ENCODE data around the gene PLA2G15.

Gene PLA2G15

GRCh38 chr16:68246121-68246520 lies 948 bp downstream of the PLA2G15 start:
- Histone ChIP-seq H3K4me3 (ENCODE audit: low read length) (peak overlapping the region; percentile 83), H3K9me3 (ENCODE audit: insufficient read depth, low read depth, low read length) (no peaks in the 10 kb centered on the region), H3K27me3 (ENCODE audit: insufficient read depth, low read length) (peaks cover 22% of the 10 kb centered on the region), H3K9ac (ENCODE audit: low read depth, low read length) (peak overlapping the region; percentile 76; the same call in 1 of the 2 replicates), H3K36me3 (ENCODE audit: insufficient read depth, low read depth, low read length) (no peaks in the 10 kb centered on the region), H3K4me1 (ENCODE audit: insufficient read depth, low read length) (peaks cover 4% of the 10 kb centered on the region; the same call in 1 of the 2 replicates), H3K27ac (ENCODE audit: low read length) (no peak overlapping the region)

DNA sequence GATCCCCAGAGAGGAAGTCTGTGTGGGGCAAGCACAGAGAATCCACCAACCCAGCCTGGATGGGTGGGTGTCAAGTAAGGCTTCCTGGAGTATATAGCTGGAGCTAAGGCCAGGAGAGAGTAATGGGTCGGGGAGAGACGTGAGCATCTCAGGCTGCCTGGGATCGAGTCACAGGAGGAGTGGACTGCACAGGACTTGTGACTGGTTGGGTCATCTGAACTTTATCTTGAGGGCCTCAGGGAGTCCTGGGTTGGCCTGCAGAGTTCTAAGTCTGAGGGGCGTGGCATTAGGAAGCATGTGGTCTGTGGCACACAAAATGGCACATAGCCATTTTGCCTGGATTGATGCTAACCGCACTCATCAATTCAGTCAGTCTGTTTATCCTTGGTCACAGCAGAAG lies 1.5 kb downstream of the PLA2G15 start:
- no peak overlapping the region for H3K4me3 ChIP-seq (ENCODE audit: low read length)
- H3K9ac ChIP-seq (ENCODE audit: low read depth, low read length): no peak overlapping the region
- H3K27ac ChIP-seq (ENCODE audit: low read length): no peak overlapping the region
- H3K4me1 ChIP-seq (ENCODE audit: insufficient read depth, low read length): peaks cover 4% of the 10 kb centered on the region; the same call in 1 of the 2 replicates
- H3K27me3 ChIP-seq (ENCODE audit: insufficient read depth, low read length): peaks cover 22% of the 10 kb centered on the region
- H3K9me3 ChIP-seq (ENCODE audit: insufficient read depth, low read depth, low read length): no peaks in the 10 kb centered on the region
- H3K36me3 ChIP-seq (ENCODE audit: insufficient read depth, low read depth, low read length): no peaks in the 10 kb centered on the region

DNA sequence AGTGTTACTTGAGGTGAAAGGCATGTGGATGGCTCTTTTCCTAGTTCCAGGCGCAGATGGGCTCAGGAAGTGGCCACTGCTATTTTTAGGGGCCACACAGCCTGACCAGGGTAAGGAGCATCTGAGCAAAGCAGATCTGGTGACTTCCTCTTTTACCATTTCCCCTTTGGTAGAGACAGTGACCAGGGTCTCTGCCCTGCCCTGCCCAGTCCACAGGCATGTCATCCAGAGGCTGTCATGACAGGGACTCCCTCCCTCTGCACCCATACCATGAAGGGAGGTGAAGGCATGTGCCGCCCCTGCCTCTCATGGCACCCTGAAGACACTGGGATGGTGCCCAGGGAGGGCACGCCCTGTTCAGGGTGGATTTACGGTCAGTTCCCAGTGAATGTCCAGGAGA lies 2.2 kb downstream of the PLA2G15 start:
- Histone ChIP-seq H3K27ac (ENCODE audit: low read length) (no peak overlapping the region), H3K9me3 (ENCODE audit: insufficient read depth, low read depth, low read length) (no peaks in the 10 kb centered on the region), H3K4me3 (ENCODE audit: low read length) (no peak overlapping the region), H3K27me3 (ENCODE audit: insufficient read depth, low read length) (peaks cover 22% of the 10 kb centered on the region), H3K36me3 (ENCODE audit: insufficient read depth, low read depth, low read length) (no peaks in the 10 kb centered on the region), H3K9ac (ENCODE audit: low read depth, low read length) (no peak overlapping the region), H3K4me1 (ENCODE audit: insufficient read depth, low read length) (peaks cover 4% of the 10 kb centered on the region; the same call in 1 of the 2 replicates)

- H3K27me3 ChIP-seq (ENCODE audit: insufficient read depth, low read length): peaks cover 22% of the 10 kb centered on the region
- no peaks in the 10 kb centered on the region for H3K9me3 ChIP-seq (ENCODE audit: insufficient read depth, low read depth, low read length)
- H3K36me3 ChIP-seq (ENCODE audit: insufficient read depth, low read depth, low read length): no peaks in the 10 kb centered on the region
- H3K4me3 ChIP-seq (ENCODE audit: low read length): no peak overlapping the region
- peaks cover 4% of the 10 kb centered on the region; the same call in 1 of the 2 replicates for H3K4me1 ChIP-seq (ENCODE audit: insufficient read depth, low read length)
- no peak overlapping the region for H3K27ac ChIP-seq (ENCODE audit: low read length)
- H3K9ac ChIP-seq (ENCODE audit: low read depth, low read length): no peak overlapping the region
These were observed 2.8 kb downstream of the PLA2G15 start for GRCh38 chr16:68247932-68248331.

GRCh38 chr16:68249371-68249770 lies 4.2 kb downstream of the PLA2G15 start:
- no peak overlapping the region for H3K9ac ChIP-seq (ENCODE audit: low read depth, low read length)
- H3K27me3 ChIP-seq (ENCODE audit: insufficient read depth, low read length): peaks cover 17% of the 10 kb centered on the region
- peaks cover 4% of the 10 kb centered on the region; the same call in 1 of the 2 replicates for H3K4me1 ChIP-seq (ENCODE audit: insufficient read depth, low read length)
- no peaks in the 10 kb centered on the region for H3K9me3 ChIP-seq (ENCODE audit: insufficient read depth, low read depth, low read length)
- no peaks in the 10 kb centered on the region for H3K36me3 ChIP-seq (ENCODE audit: insufficient read depth, low read depth, low read length)
- H3K4me3 ChIP-seq (ENCODE audit: low read length): no peak overlapping the region
- H3K27ac ChIP-seq (ENCODE audit: low read length): no peak overlapping the region

DNA sequence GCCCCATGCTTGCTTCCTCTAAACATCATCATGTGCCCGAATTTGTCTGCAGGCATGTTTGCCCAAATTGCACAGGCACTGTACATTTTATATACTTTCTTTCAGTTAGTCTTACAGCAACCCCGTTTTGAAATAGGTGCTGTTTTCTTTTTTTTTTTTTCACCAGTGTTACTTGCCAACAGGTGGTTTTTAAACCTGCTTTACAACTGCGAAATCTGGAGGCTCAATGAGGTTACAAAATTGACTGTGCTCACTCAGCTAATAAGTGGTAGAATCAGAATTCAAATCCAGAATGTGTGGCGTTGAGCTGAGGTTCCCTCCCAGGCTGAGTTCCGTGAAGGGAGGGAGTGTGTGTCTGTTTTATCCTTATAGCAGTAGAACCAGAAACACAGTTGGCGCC lies 5.8 kb downstream of the PLA2G15 start:
- H3K27ac ChIP-seq (ENCODE audit: low read length): no peak overlapping the region
- no peak overlapping the region for H3K4me3 ChIP-seq (ENCODE audit: low read length)
- no peaks in the 10 kb centered on the region for H3K36me3 ChIP-seq (ENCODE audit: insufficient read depth, low read depth, low read length)
- no peaks in the 10 kb centered on the region for H3K9me3 ChIP-seq (ENCODE audit: insufficient read depth, low read depth, low read length)
- no peak overlapping the region for H3K9ac ChIP-seq (ENCODE audit: low read depth, low read length)
- peaks cover under 1% of the 10 kb centered on the region; the same call in 1 of the 2 replicates for H3K4me1 ChIP-seq (ENCODE audit: insufficient read depth, low read length)
- peaks cover 7% of the 10 kb centered on the region for H3K27me3 ChIP-seq (ENCODE audit: insufficient read depth, low read length)

GRCh38 chr16:68251832-68252231 lies 6.7 kb downstream of the PLA2G15 start:
- Histone ChIP-seq H3K27ac (ENCODE audit: low read length) (no peak overlapping the region), H3K4me3 (ENCODE audit: low read length) (no peak overlapping the region), H3K4me1 (ENCODE audit: insufficient read depth, low read length) (no peaks in the 10 kb centered on the region), H3K36me3 (ENCODE audit: insufficient read depth, low read depth, low read length) (no peaks in the 10 kb centered on the region), H3K27me3 (ENCODE audit: insufficient read depth, low read length) (no peaks in the 10 kb centered on the region), H3K9me3 (ENCODE audit: insufficient read depth, low read depth, low read length) (no peaks in the 10 kb centered on the region), H3K9ac (ENCODE audit: low read depth, low read length) (no peak overlapping the region)

GRCh38 chr16:68252383-68252782 lies 7.2 kb downstream of the PLA2G15 start:
- Histone ChIP-seq H3K27me3 (ENCODE audit: insufficient read depth, low read length) (no peaks in the 10 kb centered on the region), H3K4me1 (ENCODE audit: insufficient read depth, low read length) (no peaks in the 10 kb centered on the region), H3K9me3 (ENCODE audit: insufficient read depth, low read depth, low read length) (no peaks in the 10 kb centered on the region), H3K27ac (ENCODE audit: low read length) (no peak overlapping the region), H3K4me3 (ENCODE audit: low read length) (no peak overlapping the region), H3K36me3 (ENCODE audit: insufficient read depth, low read depth, low read length) (no peaks in the 10 kb centered on the region), H3K9ac (ENCODE audit: low read depth, low read length) (no peak overlapping the region)

DNA sequence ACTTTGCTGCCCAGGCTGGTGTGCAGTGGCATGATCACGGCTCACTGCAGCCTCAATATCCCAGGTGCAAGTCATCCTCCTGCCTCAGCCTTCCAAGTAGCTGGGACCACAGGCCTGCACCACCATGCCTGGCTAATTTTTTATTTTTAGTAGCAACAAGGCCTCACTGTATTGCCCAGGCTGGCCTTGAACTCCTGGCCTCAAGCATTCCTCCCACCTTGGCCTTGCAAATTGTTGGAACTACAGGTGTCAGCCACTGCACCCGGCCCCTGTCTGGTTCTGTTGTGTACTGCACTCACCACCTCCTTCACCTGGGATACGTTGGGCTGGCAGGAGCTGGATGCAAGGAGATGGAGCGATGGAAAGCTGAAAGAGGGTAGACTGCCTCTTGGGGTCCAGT lies 8.5 kb downstream of the PLA2G15 start:
- Histone ChIP-seq H3K36me3 (ENCODE audit: insufficient read depth, low read depth, low read length) (no peaks in the 10 kb centered on the region), H3K4me1 (ENCODE audit: insufficient read depth, low read length) (no peaks in the 10 kb centered on the region), H3K9me3 (ENCODE audit: insufficient read depth, low read depth, low read length) (no peaks in the 10 kb centered on the region), H3K9ac (ENCODE audit: low read depth, low read length) (no peak overlapping the region), H3K4me3 (ENCODE audit: low read length) (no peak overlapping the region), H3K27ac (ENCODE audit: low read length) (no peak overlapping the region), H3K27me3 (ENCODE audit: insufficient read depth, low read length) (no peaks in the 10 kb centered on the region)

DNA sequence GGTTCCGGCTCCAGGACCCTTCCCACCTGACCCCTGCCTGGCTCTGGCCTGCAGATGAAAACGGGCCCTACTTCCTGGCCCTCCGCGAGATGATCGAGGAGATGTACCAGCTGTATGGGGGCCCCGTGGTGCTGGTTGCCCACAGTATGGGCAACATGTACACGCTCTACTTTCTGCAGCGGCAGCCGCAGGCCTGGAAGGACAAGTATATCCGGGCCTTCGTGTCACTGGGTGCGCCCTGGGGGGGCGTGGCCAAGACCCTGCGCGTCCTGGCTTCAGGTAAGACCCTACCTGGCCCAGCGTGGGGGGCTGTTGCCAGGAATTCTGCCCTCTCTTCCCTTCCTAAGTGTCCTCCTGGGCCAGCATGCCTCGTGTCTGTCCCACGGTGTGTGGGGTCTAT lies 10.5 kb downstream of the PLA2G15 start:
- Histone ChIP-seq H3K36me3 (ENCODE audit: insufficient read depth, low read depth, low read length) (peaks cover 11% of the 10 kb centered on the region), H3K9ac (ENCODE audit: low read depth, low read length) (no peak overlapping the region), H3K4me3 (ENCODE audit: low read length) (no peak overlapping the region), H3K9me3 (ENCODE audit: insufficient read depth, low read depth, low read length) (no peaks in the 10 kb centered on the region), H3K4me1 (ENCODE audit: insufficient read depth, low read length) (no peaks in the 10 kb centered on the region), H3K27ac (ENCODE audit: low read length) (no peak overlapping the region), H3K27me3 (ENCODE audit: insufficient read depth, low read length) (no peaks in the 10 kb centered on the region)

DNA sequence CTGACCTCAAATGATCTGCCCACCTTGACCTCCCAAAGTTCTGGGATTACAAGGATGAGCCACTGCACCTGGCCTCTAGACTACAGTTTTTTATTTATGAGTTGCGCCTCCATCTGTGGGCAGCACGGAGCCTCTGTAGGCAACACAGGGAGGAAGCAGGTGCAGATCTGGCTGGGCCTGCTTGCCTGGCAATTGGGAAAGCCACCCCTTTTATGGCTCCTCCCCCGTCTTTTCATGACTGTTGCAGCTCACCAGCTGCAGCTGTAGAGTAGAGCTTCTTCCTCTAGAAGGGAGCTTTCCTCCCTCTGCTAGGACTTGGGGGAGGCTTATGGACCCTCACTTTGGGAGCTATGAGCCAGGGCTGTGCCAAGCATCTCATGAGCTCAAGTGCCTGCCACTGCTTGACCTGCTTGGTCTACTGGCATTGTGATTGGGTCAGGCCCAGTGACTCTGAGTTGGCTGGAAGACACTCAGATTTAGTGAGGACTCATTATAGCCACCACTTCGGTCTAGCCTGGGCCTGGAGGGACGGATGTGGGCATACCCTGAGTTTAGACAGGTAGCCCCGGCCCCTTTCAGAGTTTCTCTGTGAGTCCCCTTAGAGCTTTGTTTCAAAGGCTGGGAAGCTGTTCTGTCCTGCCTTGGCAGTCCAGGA lies 12.2 kb downstream of the PLA2G15 start:
- no peak overlapping the region for H3K27ac ChIP-seq (ENCODE audit: low read length)
- no peaks in the 10 kb centered on the region for H3K9me3 ChIP-seq (ENCODE audit: insufficient read depth, low read depth, low read length)
- H3K27me3 ChIP-seq (ENCODE audit: insufficient read depth, low read length): no peaks in the 10 kb centered on the region
- H3K4me1 ChIP-seq (ENCODE audit: insufficient read depth, low read length): no peaks in the 10 kb centered on the region
- H3K36me3 ChIP-seq (ENCODE audit: insufficient read depth, low read depth, low read length): peaks cover 11% of the 10 kb centered on the region
- no peak overlapping the region for H3K4me3 ChIP-seq (ENCODE audit: low read length)
- no peak overlapping the region for H3K9ac ChIP-seq (ENCODE audit: low read depth, low read length)

DNA sequence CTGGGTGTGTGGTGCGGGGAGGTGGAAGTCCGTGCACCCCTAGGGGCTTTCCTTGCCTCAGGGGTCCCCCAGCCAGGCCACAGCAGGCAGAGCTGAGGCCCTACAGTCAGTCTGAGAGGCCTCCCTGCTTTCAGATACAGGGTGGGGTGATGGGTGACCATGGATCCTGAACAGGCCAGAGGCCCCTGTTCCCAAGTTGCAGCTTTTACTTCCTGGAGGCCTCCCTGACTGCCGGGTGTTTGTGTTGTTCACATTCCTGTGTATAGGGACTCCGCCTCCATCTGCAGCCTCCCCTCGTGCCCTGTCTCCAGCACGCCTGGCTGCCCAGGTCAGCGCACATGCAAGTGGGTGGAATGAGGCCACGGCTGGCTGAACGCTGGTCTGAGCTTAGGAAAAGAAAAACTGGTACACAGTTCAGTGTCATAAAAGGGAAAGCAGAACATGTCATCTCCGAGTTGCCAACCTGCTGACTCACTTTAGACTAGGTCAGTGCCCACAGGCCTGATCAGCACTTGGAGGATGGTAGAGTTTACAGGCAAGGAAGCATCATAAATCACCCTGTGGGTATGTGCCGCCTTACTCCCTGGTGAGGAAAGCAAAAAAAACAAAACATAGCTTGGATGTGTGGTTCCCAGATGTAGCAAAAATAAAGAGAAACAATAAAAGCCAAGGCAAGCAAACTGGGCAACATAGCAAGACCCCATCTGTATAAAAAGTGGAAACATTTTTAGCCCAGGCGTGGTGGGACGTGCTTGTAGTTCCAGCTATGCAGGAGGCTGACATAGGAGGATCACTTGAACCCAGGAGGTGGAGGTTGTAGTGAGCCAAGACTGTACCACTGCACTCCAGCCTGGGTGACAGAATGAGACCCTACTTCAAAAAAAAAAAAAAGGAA lies 13.0 kb downstream of the PLA2G15 start:
- no peak overlapping the region for H3K9ac ChIP-seq (ENCODE audit: low read depth, low read length)
- no peak overlapping the region for H3K4me3 ChIP-seq (ENCODE audit: low read length)
- no peak overlapping the region for H3K27ac ChIP-seq (ENCODE audit: low read length)
- H3K36me3 ChIP-seq (ENCODE audit: insufficient read depth, low read depth, low read length): peaks cover 11% of the 10 kb centered on the region
- H3K9me3 ChIP-seq (ENCODE audit: insufficient read depth, low read depth, low read length): no peaks in the 10 kb centered on the region
- no peaks in the 10 kb centered on the region for H3K4me1 ChIP-seq (ENCODE audit: insufficient read depth, low read length)
- no peaks in the 10 kb centered on the region; the same call in 1 of the 2 replicates for H3K27me3 ChIP-seq (ENCODE audit: insufficient read depth, low read length)

All from iPS-20b (cell line).